CD4-positive, alpha-beta T cell (primary cell): ENCODE measurements around the gene NPR3. TPM values are rescaled to one million over a fixed set of nuclear protein-coding genes. Genes with fewer than 3 reads are reported as not detected.

Experiments used
- ATAC-seq: fragments of 200-7000 bp; cut with Tn5 transposase; one replicate; pipeline ENCODE4 v1.10.0; 2022; ENCODE audit warnings: mild to moderate bottlenecking; ENCODE audit not compliant: poor library complexity
- CTCF ChIA-PET: fragments of 350-600 bp; sonication (Branson Sonifier 250); formaldehyde crosslinking; loops from one replicate; lab custom pipeline; 2021; ENCODE audit warnings: antibody characterized with exemption, inconsistent platforms; lab: Charles Lee
- POLR2A ChIA-PET: fragments of 350-600 bp; sonication (Branson Sonifier 250); formaldehyde crosslinking; loops from one replicate; lab custom pipeline; 2021; ENCODE audit warnings: antibody characterized with exemption, inconsistent platforms; lab: Charles Lee
- DNase-seq, 14 experiments: peaks; one replicate each; pipeline ENCODE4 v3.0.0-alpha.2; 2013 to 2020; ENCODE audit warnings: mixed read lengths in 2 of 14
- H3K27ac ChIP-seq, 2 donors: one replicate each; pipeline versions ENCODE4 v1.5.1 to v1.7.0; 2013; ENCODE audit warnings: low read length in 2 of 2, low read depth in 1 of 2, mild to moderate bottlenecking in 1 of 2
- H3K27me3 ChIP-seq, 2 experiments: 1 replicate in 1 of 2; 2 replicates in 1 of 2; pipeline versions ENCODE4 v1.6.1 to v1.7.0; 2013; ENCODE audit warnings: low read length in 2 of 2, control low read depth in 1 of 2, mild to moderate bottlenecking in 1 of 2, moderate library complexity in 1 of 2; ENCODE audit not compliant: insufficient read depth in 2 of 2, control insufficient read depth in 1 of 2
- H3K36me3 ChIP-seq: one replicate; pipeline ENCODE4 v1.6.1; 2013; ENCODE audit warnings: low read length, control low read depth; ENCODE audit not compliant: insufficient read depth
- H3K4me1 ChIP-seq: one replicate; pipeline ENCODE4 v1.6.1; 2013; ENCODE audit warnings: low read length, control low read depth; ENCODE audit not compliant: insufficient read depth
- H3K4me3 ChIP-seq: one replicate; pipeline ENCODE4 v1.5.1; 2013; ENCODE audit warnings: mild to moderate bottlenecking, low read length, moderate library complexity
- H3K9me3 ChIP-seq, 2 experiments: 1 replicate in 1 of 2; 2 replicates in 1 of 2; pipeline versions ENCODE4 v1.6.1 to v1.7.0; 2013; ENCODE audit warnings: low read length in 2 of 2, mild to moderate bottlenecking in 2 of 2, control low read depth in 1 of 2, moderate library complexity in 1 of 2; ENCODE audit not compliant: control insufficient read depth in 1 of 2, insufficient read depth in 1 of 2
- H3K27ac Mint-ChIP-seq: one replicate; pipeline ENCODE4 v1.8.0; 2020; ENCODE audit warnings: mixed read lengths
- H3K27me3 Mint-ChIP-seq: one replicate; pipeline ENCODE4 v1.8.0; 2021; ENCODE audit warnings: mixed read lengths
- H3K36me3 Mint-ChIP-seq: one replicate; pipeline ENCODE4 v1.8.0; 2021; ENCODE audit warnings: low read depth, mixed read lengths
- H3K4me1 Mint-ChIP-seq: one replicate; pipeline ENCODE4 v1.8.0; 2021; ENCODE audit warnings: low read depth, mixed read lengths
- H3K4me3 Mint-ChIP-seq: one replicate; pipeline ENCODE4 v1.8.0; 2020; ENCODE audit warnings: mild to moderate bottlenecking, mixed read lengths
- H3K9me3 Mint-ChIP-seq: one replicate; pipeline ENCODE4 v1.8.0; 2020; ENCODE audit warnings: mixed read lengths
- intact Hi-C, 2 experiments: fragments of 100-400 bp; cut with DNase I in 1 of 2; cut with micrococcal nuclease in 1 of 2; formaldehyde crosslinking; loops; one replicate each; pipeline versions ENCODE4 v1.15.1 to v1.9.0; 2023 to 2025; cut with DNase I, micrococcal nuclease
- total RNA-seq, 174 experiments: library from RNA in 2 of 174; stranded (reverse) in 2 of 174; gene quantifications; one replicate each; pipeline ENCODE4 v1.2.3 and lab custom pipeline; 2021 to 2026
- TF ChIP-seq, protein P1 (sequence below): fragments of 200-600 bp; IDR thresholded peaks from one replicate; pipeline ENCODE4 v1.8.0; 2022; ENCODE audit warnings: antibody characterized with exemption, mild to moderate bottlenecking

The NPR3 gene
- total RNA-seq, 2 experiments from 2014 or later = not detected

DNA sequence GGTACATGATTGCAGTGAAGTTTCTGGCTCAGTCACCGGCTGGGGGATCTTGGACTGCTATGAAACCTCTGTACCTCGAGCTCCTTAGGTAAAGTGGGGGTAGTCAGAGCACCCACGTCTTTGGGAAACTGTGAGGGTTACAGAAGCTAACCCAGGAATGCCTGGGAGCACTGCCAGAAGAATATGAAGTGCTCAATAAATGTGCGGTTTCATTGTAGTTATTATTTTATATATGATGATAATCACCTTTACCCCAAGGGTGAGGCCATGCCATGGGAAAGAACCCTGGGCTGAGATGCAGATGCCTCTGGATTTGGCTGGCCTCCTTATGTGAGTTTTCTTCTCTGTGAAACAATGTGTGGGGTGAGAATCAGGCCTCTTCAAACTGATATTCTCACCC is 3.7 kb downstream of the NPR3 start:
- DNase-seq (no peak), ATAC-seq (no peak)
- Mint-ChIP-seq H3K27me3 (peaks cover 62% of the 10 kb centered on the region), H3K4me1 (peaks cover 16% of the 10 kb centered on the region), H3K27ac (no peak overlapping the region), H3K36me3 (no peaks in the 10 kb centered on the region), H3K9me3 (no peaks in the 10 kb centered on the region), H3K4me3 (no peak overlapping the region)
- Histone ChIP-seq H3K27ac (no peak overlapping the region), H3K4me1 (peaks cover 20% of the 10 kb centered on the region), H3K4me3 (no peak overlapping the region), H3K27me3 (peaks cover 34 to 48% of the 10 kb centered on the region in 2 experiments), H3K9me3 (peaks cover 0 to 28% of the 10 kb centered on the region in 2 experiments), H3K36me3 (no peaks in the 10 kb centered on the region)
- intact Hi-C loops = loop anchor here in 1 of 2 experiments (10.0 kb wide), 1 partner anchor 140 kb away; no protein-coding TSS in a partner anchor
- ChIA-PET POLR2A (no interaction called here), CTCF (no interaction called here)
- TF ChIP-seq, protein P1, sequence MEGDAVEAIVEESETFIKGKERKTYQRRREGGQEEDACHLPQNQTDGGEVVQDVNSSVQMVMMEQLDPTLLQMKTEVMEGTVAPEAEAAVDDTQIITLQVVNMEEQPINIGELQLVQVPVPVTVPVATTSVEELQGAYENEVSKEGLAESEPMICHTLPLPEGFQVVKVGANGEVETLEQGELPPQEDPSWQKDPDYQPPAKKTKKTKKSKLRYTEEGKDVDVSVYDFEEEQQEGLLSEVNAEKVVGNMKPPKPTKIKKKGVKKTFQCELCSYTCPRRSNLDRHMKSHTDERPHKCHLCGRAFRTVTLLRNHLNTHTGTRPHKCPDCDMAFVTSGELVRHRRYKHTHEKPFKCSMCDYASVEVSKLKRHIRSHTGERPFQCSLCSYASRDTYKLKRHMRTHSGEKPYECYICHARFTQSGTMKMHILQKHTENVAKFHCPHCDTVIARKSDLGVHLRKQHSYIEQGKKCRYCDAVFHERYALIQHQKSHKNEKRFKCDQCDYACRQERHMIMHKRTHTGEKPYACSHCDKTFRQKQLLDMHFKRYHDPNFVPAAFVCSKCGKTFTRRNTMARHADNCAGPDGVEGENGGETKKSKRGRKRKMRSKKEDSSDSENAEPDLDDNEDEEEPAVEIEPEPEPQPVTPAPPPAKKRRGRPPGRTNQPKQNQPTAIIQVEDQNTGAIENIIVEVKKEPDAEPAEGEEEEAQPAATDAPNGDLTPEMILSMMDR = no peak

DNA sequence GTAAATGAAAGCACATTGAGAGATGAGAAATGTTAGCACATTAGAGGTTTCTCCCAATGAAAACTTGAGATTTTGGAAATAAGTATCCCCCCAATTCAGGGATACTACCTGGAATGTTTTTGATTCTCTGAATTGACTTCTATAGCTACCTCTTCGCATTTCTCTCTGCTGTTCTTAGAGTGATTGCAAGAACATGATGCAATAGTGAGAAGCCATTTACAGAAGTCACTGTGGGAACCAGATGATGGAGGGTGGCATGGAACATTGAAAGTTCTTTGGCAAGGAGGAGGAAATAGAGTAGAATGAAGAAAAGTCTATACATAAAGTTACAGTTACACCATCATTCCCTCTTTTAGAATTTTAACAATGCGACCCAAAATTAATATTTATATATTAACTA is 9.2 kb downstream of the NPR3 start:
- Mint-ChIP-seq H3K27me3 (peaks cover 36% of the 10 kb centered on the region), H3K27ac (no peak overlapping the region), H3K4me3 (no peak overlapping the region), H3K36me3 (no peaks in the 10 kb centered on the region), H3K9me3 (peaks cover 2% of the 10 kb centered on the region), H3K4me1 (no peaks in the 10 kb centered on the region)
- no peaks in the 10 kb centered on the region for H3K36me3 ChIP-seq
- no peak overlapping the region for H3K4me3 ChIP-seq
- ATAC-seq = no peak
- ChIA-PET CTCF (no interaction called here), POLR2A (no interaction called here)
- H3K4me1 ChIP-seq = no peaks in the 10 kb centered on the region
- H3K27ac ChIP-seq = no peak overlapping the region
- TF ChIP-seq, protein P1 = no peak
- peaks cover 0 to 6% of the 10 kb centered on the region in 2 experiments for H3K27me3 ChIP-seq
- DNase-seq = no peak
- intact Hi-C loops = no loop called here
- H3K9me3 ChIP-seq = no peaks in the 10 kb centered on the region

GRCh38 chr5:32721626-32722025 is 10.5 kb downstream of the NPR3 start:
- Histone ChIP-seq H3K36me3 (no peaks in the 10 kb centered on the region), H3K9me3 (no peaks in the 10 kb centered on the region), H3K27me3 (no peaks in the 10 kb centered on the region), H3K4me1 (no peaks in the 10 kb centered on the region), H3K4me3 (no peak overlapping the region), H3K27ac (no peak overlapping the region)
- Mint-ChIP-seq H3K36me3 (no peaks in the 10 kb centered on the region), H3K9me3 (peaks cover 2% of the 10 kb centered on the region), H3K4me3 (no peak overlapping the region), H3K27ac (no peak overlapping the region), H3K4me1 (no peaks in the 10 kb centered on the region), H3K27me3 (peaks cover 33% of the 10 kb centered on the region)
- TF ChIP-seq, protein P1 = no peak
- CTCF ChIA-PET = no interaction called here
- intact Hi-C loops = no loop called here
- POLR2A ChIA-PET = no interaction called here
- DNase-seq (no peak), ATAC-seq (no peak)
